NCI-H2107 treated with DMSO at 0.1 percent for 48 hours (cell line): Measurements from ENCODE around the gene CD109.
"Not testable (repeated sequence)": the region's sequence is repeated elsewhere in the genome, so short reads cannot be mapped to it uniquely, and the experiment has no call there.

Experiments
- DNase-seq: peaks from one replicate; lab custom pipeline; 2025; ENCODE audit not compliant: unreplicated experiment; lab: John Stamatoyannopoulos, UW

The CD109 gene

GRCh38 chr6:73784726-73785505 lies 88.9 kb downstream of the CD109 start:
- no peak for DNase-seq

- no peak for DNase-seq
These were observed 94.6 kb downstream of the CD109 start for GRCh38 chr6:73790574-73790973.

- DNase-seq: no peak
These were observed 95.3 kb downstream of the CD109 start for GRCh38 chr6:73791336-73791735.

- no peak for DNase-seq
These were observed 96.7 kb downstream of the CD109 start for GRCh38 chr6:73792738-73793137.

GRCh38 chr6:73796881-73797280 lies 100.9 kb downstream of the CD109 start:
- DNase-seq: no peak

GRCh38 chr6:73797861-73798260 lies 101.9 kb downstream of the CD109 start:
- no peak for DNase-seq

- no peak for DNase-seq
These were observed 102.6 kb downstream of the CD109 start for GRCh38 chr6:73798592-73798991.

- no peak for DNase-seq
These were observed 105.0 kb downstream of the CD109 start for GRCh38 chr6:73800997-73801396.

- no peak for DNase-seq
These were observed 105.8 kb downstream of the CD109 start for GRCh38 chr6:73801652-73802268.

- no peak for DNase-seq
These were observed 106.4 kb downstream of the CD109 start for GRCh38 chr6:73802366-73802765.

- no peak for DNase-seq
These were observed 107.7 kb downstream of the CD109 start for GRCh38 chr6:73803562-73804241.

- not testable (repeated sequence) for DNase-seq
These were observed 109.2 kb downstream of the CD109 start for GRCh38 chr6:73805221-73805620.

- DNase-seq: not testable (repeated sequence)
These were observed 110.0 kb downstream of the CD109 start for GRCh38 chr6:73805982-73806381.

GRCh38 chr6:73811706-73812105 lies 115.7 kb downstream of the CD109 start:
- DNase-seq: no peak

GRCh38 chr6:73817253-73817652 lies 121.2 kb downstream of the CD109 start:
- no peak for DNase-seq

GRCh38 chr6:73823046-73823735 lies 127.2 kb downstream of the CD109 start:
- no peak for DNase-seq

GRCh38 chr6:73823832-73824231 lies 127.8 kb downstream of the CD109 start:
- no peak for DNase-seq

- DNase-seq: no peak
These were observed 130.6 kb downstream of the CD109 start for GRCh38 chr6:73826571-73826970.

- DNase-seq: no peak
These were observed 134.1 kb downstream of the CD109 start for GRCh38 chr6:73830119-73830518.

GRCh38 chr6:73832313-73832712 lies 136.3 kb downstream of the CD109 start:
- no peak for DNase-seq

- DNase-seq: not testable (repeated sequence)
These were observed 148.7 kb downstream of the CD109 start for GRCh38 chr6:73844696-73845095.
